Gastrocnemius medialis (tissue), 4 donors: ENCODE results near the gene RCAN1.

Experiments
- POLR2A ChIP-seq, 2 donors: fragments of 450-650 bp; IDR thresholded peaks; one replicate each; pipeline ENCODE4 v1.6.1; 2017; ENCODE audit warnings: antibody characterized with exemption in 2 of 2, mild to moderate bottlenecking in 2 of 2, moderate library complexity in 2 of 2
- TF ChIP-seq, protein P1 (sequence below), 5 experiments: fragments of 450-650 bp in 3 of 5; fragments of 200-600 bp in 2 of 5; sonication (generic) in 2 of 5; IDR thresholded peaks in 4 of 5; conservative IDR thresholded peaks in 1 of 5; 1 replicate in 4 of 5; 2 replicates in 1 of 5; pipeline ENCODE4 v1.5.1; 2016 to 2019; ENCODE audit warnings: antibody characterized with exemption in 5 of 5, mild to moderate bottlenecking in 3 of 5, moderate library complexity in 3 of 5

DNA sequence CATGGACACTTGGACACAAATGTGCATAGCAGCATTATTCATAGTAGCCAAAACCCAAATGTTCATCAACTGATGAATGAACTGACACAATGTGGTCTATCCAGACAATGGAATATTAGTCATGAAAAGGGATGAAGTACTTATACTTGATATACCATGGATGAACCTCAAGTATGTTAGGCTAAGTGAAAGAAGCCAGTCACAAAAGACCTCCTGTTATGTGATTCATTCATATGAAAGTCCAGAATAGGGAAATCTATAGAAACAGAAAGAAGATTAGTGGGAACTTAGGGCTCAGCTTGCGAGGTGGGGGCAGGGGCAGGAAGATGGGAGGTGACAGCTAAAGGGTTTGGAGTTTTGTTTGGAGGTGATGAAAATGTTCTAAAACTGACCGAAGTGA, 110.3 kb downstream of the RCAN1 start:
- TF ChIP-seq, protein P1, sequence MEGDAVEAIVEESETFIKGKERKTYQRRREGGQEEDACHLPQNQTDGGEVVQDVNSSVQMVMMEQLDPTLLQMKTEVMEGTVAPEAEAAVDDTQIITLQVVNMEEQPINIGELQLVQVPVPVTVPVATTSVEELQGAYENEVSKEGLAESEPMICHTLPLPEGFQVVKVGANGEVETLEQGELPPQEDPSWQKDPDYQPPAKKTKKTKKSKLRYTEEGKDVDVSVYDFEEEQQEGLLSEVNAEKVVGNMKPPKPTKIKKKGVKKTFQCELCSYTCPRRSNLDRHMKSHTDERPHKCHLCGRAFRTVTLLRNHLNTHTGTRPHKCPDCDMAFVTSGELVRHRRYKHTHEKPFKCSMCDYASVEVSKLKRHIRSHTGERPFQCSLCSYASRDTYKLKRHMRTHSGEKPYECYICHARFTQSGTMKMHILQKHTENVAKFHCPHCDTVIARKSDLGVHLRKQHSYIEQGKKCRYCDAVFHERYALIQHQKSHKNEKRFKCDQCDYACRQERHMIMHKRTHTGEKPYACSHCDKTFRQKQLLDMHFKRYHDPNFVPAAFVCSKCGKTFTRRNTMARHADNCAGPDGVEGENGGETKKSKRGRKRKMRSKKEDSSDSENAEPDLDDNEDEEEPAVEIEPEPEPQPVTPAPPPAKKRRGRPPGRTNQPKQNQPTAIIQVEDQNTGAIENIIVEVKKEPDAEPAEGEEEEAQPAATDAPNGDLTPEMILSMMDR (IDR thresholded peaks at IDR 0.05 in 4 of 5, conservative IDR thresholded peaks at IDR 0.05 in 1 of 5) = no peak
- TF ChIP-seq POLR2A (IDR thresholded peaks at IDR 0.05) = no peak
